Measurements from ENCODE around the gene CDKAL1. TPM values are rescaled to one million over a fixed set of nuclear protein-coding genes. Genes with fewer than 3 reads are reported as not detected.

CDKAL1 gene
- total and polyA plus RNA-seq, 2 of the 8 experiments (the other 6 are each of a cell fraction or from before 2014, with no cell fraction given) = 8.4 to 24.6 TPM

- TF ChIP-seq SUZ12 (IDR thresholded peaks at IDR 0.05; ENCODE audit: low read length) = no peak
These were observed 50.0 kb downstream of the CDKAL1 start (continued) for GRCh38 chr6:20584100-20584731.

Measured in H1 (cell line).